Mesenchymal stem cell (in vitro differentiated cells and primary cell): ENCODE results near the gene ABTB2.

Experiments used
- DNase-seq: peaks from one replicate; pipeline ENCODE4 v3.0.0-alpha.2; 2013
- H2AFZ ChIP-seq: one replicate; pipeline ENCODE4 v1.6.1; 2013; ENCODE audit warnings: low read depth, mild to moderate bottlenecking, control low read depth, inconsistent platforms, low read length, moderate library complexity
- H2AK5ac ChIP-seq: 2 replicates; pipeline ENCODE4 v1.6.1; 2013; ENCODE audit warnings: low read length, moderate library complexity, mild to moderate bottlenecking, inconsistent platforms; ENCODE audit not compliant: severe bottlenecking
- H2BK120ac ChIP-seq: one replicate; pipeline ENCODE4 v1.6.1; 2013; ENCODE audit warnings: low read depth, mild to moderate bottlenecking, inconsistent platforms, low read length, moderate library complexity
- H2BK12ac ChIP-seq, 2 experiments: one replicate each; pipeline ENCODE4 v1.6.1; 2013; ENCODE audit warnings: inconsistent platforms in 2 of 2, low read length in 2 of 2, mild to moderate bottlenecking in 2 of 2, moderate library complexity in 2 of 2, control low read depth in 1 of 2
- H2BK15ac ChIP-seq: one replicate; pipeline ENCODE4 v1.6.1; 2013; ENCODE audit warnings: mild to moderate bottlenecking, low read depth, inconsistent platforms; ENCODE audit not compliant: poor library complexity, severe bottlenecking
- H2BK5ac ChIP-seq: 2 replicates; pipeline ENCODE4 v1.6.1; 2013; ENCODE audit warnings: low read depth, mild to moderate bottlenecking, low read length, control low read depth, inconsistent platforms; ENCODE audit not compliant: poor library complexity, severe bottlenecking
- H3K14ac ChIP-seq, 2 experiments: one replicate each; pipeline ENCODE4 v1.6.1; 2013; ENCODE audit warnings: inconsistent platforms in 2 of 2, low read length in 2 of 2, control low read depth in 1 of 2, mild to moderate bottlenecking in 1 of 2, moderate library complexity in 1 of 2
- H3K18ac ChIP-seq, 2 experiments: one replicate each; pipeline ENCODE4 v1.6.1; 2013; ENCODE audit warnings: inconsistent platforms in 2 of 2, low read length in 2 of 2, control low read depth in 1 of 2, low read depth in 1 of 2, mild to moderate bottlenecking in 1 of 2
- H3K23ac ChIP-seq, 2 experiments: one replicate each; pipeline ENCODE4 v1.6.1; 2013; ENCODE audit warnings: inconsistent platforms in 2 of 2, low read length in 2 of 2, mild to moderate bottlenecking in 2 of 2, moderate library complexity in 2 of 2, control low read depth in 1 of 2
- H3K27ac ChIP-seq: 2 replicates; pipeline ENCODE4 v1.5.1; 2013; ENCODE audit warnings: mild to moderate bottlenecking, moderate library complexity, low read length, control low read depth, inconsistent platforms; ENCODE audit not compliant: poor library complexity, severe bottlenecking
- H3K27me3 ChIP-seq, 2 experiments: 2 replicates each; pipeline versions ENCODE4 v1.6.1 to v1.7.0; 2013; ENCODE audit warnings: low read length in 2 of 2, mild to moderate bottlenecking in 2 of 2, moderate library complexity in 2 of 2, control low read depth in 1 of 2, inconsistent platforms in 1 of 2; ENCODE audit not compliant: control insufficient read depth in 1 of 2, insufficient read depth in 1 of 2
- H3K36me3 ChIP-seq, 2 experiments: 2 replicates each; pipeline versions ENCODE4 v1.6.1 to v1.7.0; 2013; ENCODE audit warnings: low read length in 2 of 2, control low read depth in 1 of 2, inconsistent platforms in 1 of 2, low read depth in 1 of 2, mild to moderate bottlenecking in 1 of 2; ENCODE audit not compliant: insufficient read depth in 2 of 2, control insufficient read depth in 1 of 2
- H3K4ac ChIP-seq, 2 experiments: one replicate each; pipeline ENCODE4 v1.6.1; 2013; ENCODE audit warnings: inconsistent platforms in 2 of 2, low read length in 2 of 2, mild to moderate bottlenecking in 2 of 2, moderate library complexity in 2 of 2, control low read depth in 1 of 2, low read depth in 1 of 2
- H3K4me1 ChIP-seq: 2 replicates; pipeline ENCODE4 v1.6.1; 2013; ENCODE audit warnings: low read depth, low read length, control low read depth; ENCODE audit not compliant: control insufficient read depth, insufficient read depth
- H3K4me2 ChIP-seq: 2 replicates; pipeline ENCODE4 v1.6.1; 2013; ENCODE audit warnings: low read length, mild to moderate bottlenecking, inconsistent platforms; ENCODE audit not compliant: poor library complexity, severe bottlenecking
- H3K4me3 ChIP-seq, 2 experiments: 2 replicates each; pipeline versions ENCODE4 v1.5.1 to v1.7.0; 2013; ENCODE audit warnings: low read length in 2 of 2, mild to moderate bottlenecking in 2 of 2, control low read depth in 1 of 2, low read depth in 1 of 2; ENCODE audit not compliant: insufficient read depth in 1 of 2
- H3K79me1 ChIP-seq: replicated peaks from 2 replicates; pipeline ENCODE4 v1.6.1; 2013; ENCODE audit warnings: mild to moderate bottlenecking, control low read depth, low read length, inconsistent platforms; ENCODE audit not compliant: poor library complexity, severe bottlenecking
- H3K9ac ChIP-seq: 2 replicates; pipeline ENCODE4 v1.7.0; 2013; ENCODE audit warnings: mild to moderate bottlenecking, low read length, moderate library complexity
- H3K9me3 ChIP-seq: 2 replicates; pipeline ENCODE4 v1.7.0; 2013; ENCODE audit warnings: mild to moderate bottlenecking, low read length; ENCODE audit not compliant: control insufficient read depth
- H4K8ac ChIP-seq: one replicate; pipeline ENCODE4 v1.6.1; 2013; ENCODE audit warnings: inconsistent platforms, mild to moderate bottlenecking, low read length, moderate library complexity
- H4K91ac ChIP-seq: one replicate; pipeline ENCODE4 v1.6.1; 2013; ENCODE audit warnings: mild to moderate bottlenecking, low read length, inconsistent platforms
- WGBS: methylation state at CpG from one replicate; pipeline ENCODE4 v1.1.7; 2013; ENCODE audit warnings: mixed read lengths; 5-methylcytosine and 5-hydroxymethylcytosine counted together

The ABTB2 gene

GRCh38 chr11:34147581-34147980 lies 210.2 kb downstream of the ABTB2 start:
- H3K4me2 ChIP-seq = no peak overlapping the region
- no peak overlapping the region for H2BK12ac ChIP-seq
- H2AFZ ChIP-seq = no peak overlapping the region
- H4K91ac ChIP-seq = no peak overlapping the region
- H2BK5ac ChIP-seq = no peak overlapping the region
- H2AK5ac ChIP-seq = no peak overlapping the region
- H2BK15ac ChIP-seq = no peak overlapping the region
- H3K36me3 ChIP-seq = peaks cover 86 to 88% of the 10 kb centered on the region in 2 experiments
- WGBS = 97% methylated on average over 8 of the region's 8 CpGs
- no peak overlapping the region for H3K27ac ChIP-seq
- DNase-seq = no peak
- no peak overlapping the region for H3K4ac ChIP-seq
- H3K79me1 ChIP-seq = peaks cover 27% of the 10 kb centered on the region
- no peak overlapping the region for H4K8ac ChIP-seq
- no peaks in the 10 kb centered on the region for H3K9me3 ChIP-seq
- H3K4me1 ChIP-seq = no peaks in the 10 kb centered on the region
- no peak overlapping the region for H3K18ac ChIP-seq
- no peak overlapping the region for H3K9ac ChIP-seq
- no peak overlapping the region for H3K23ac ChIP-seq
- H3K14ac ChIP-seq = no peak overlapping the region
- H3K4me3 ChIP-seq = no peak overlapping the region
- no peaks in the 10 kb centered on the region for H3K27me3 ChIP-seq
- H2BK120ac ChIP-seq = no peak overlapping the region

DNA sequence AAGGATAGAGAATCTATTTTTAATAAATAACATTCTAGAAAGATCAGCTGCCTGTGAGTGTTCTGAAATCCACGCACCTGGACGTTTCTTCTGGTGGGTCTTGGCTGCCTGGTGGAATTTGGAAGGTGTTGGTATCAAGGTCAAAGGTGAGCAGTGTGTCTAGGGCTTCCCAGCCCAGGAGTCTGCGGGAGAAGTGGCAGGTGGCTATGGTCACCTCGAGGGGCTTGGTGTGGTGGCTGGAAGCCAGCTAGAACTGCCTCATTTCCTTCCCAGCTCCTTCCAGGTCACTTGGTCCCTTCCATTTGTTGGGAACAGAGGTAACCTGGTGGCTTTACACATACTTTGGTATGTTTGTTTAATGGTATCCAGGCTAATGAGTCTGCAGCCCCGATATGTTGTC lies 210.9 kb downstream of the ABTB2 start:
- no peak overlapping the region for H4K8ac ChIP-seq
- no peaks in the 10 kb centered on the region for H3K27me3 ChIP-seq
- H3K23ac ChIP-seq = no peak overlapping the region
- no peak overlapping the region for H2AFZ ChIP-seq
- peaks cover 24% of the 10 kb centered on the region for H3K79me1 ChIP-seq
- H2BK12ac ChIP-seq = no peak overlapping the region
- no peaks in the 10 kb centered on the region for H3K4me1 ChIP-seq
- no peaks in the 10 kb centered on the region for H3K9me3 ChIP-seq
- no peak overlapping the region for H2BK120ac ChIP-seq
- H3K9ac ChIP-seq = no peak overlapping the region
- H2BK5ac ChIP-seq = no peak overlapping the region
- no peak overlapping the region for H3K4ac ChIP-seq
- no peak overlapping the region for H4K91ac ChIP-seq
- no peak overlapping the region for H3K18ac ChIP-seq
- H3K27ac ChIP-seq = no peak overlapping the region
- DNase-seq = no peak
- no peak overlapping the region for H3K4me3 ChIP-seq
- no peak overlapping the region for H2BK15ac ChIP-seq
- H3K14ac ChIP-seq = no peak overlapping the region
- H3K36me3 ChIP-seq = peaks cover 84 to 88% of the 10 kb centered on the region in 2 experiments
- no peak overlapping the region for H2AK5ac ChIP-seq
- 98% methylated on average over 3 of the region's 5 CpGs for WGBS
- H3K4me2 ChIP-seq = no peak overlapping the region

DNA sequence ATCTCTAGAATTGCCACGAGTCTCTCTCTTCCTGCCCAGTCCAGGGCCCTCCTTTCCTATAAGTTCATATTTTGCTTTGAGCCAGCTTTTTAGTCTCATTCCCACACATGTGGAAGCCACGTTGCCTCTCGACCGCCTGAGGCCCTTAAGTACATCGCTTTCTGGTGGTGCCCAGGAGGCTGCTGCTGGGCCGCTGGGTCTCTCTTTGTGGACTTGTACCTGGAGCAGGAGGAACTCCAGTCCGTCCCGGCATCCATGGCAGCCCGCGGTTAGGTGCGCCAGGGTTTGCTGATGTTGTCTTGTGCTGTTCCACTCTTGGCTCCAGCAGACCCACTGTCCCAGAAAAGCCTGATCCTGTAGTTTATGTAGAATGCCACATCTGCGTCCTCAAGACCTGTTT lies 211.4 kb downstream of the ABTB2 start:
- H3K9ac ChIP-seq = no peak overlapping the region
- H3K36me3 ChIP-seq = peaks cover 84 to 91% of the 10 kb centered on the region in 2 experiments
- no peaks in the 10 kb centered on the region for H3K27me3 ChIP-seq
- DNase-seq = no peak
- no peak overlapping the region for H4K8ac ChIP-seq
- no peak overlapping the region for H3K27ac ChIP-seq
- H2BK5ac ChIP-seq = no peak overlapping the region
- no peaks in the 10 kb centered on the region for H3K9me3 ChIP-seq
- WGBS = 98% methylated on average over 11 of the region's 12 CpGs
- no peak overlapping the region for H3K4me2 ChIP-seq
- no peak overlapping the region for H4K91ac ChIP-seq
- H3K23ac ChIP-seq = no peak overlapping the region
- no peaks in the 10 kb centered on the region for H3K4me1 ChIP-seq
- no peak overlapping the region for H2AFZ ChIP-seq
- no peak overlapping the region for H2BK15ac ChIP-seq
- H2BK120ac ChIP-seq = no peak overlapping the region
- H3K14ac ChIP-seq = no peak overlapping the region
- H3K79me1 ChIP-seq = peaks cover 21% of the 10 kb centered on the region
- no peak overlapping the region for H2AK5ac ChIP-seq
- H3K4me3 ChIP-seq = no peak overlapping the region
- H2BK12ac ChIP-seq = no peak overlapping the region
- H3K4ac ChIP-seq = no peak overlapping the region
- no peak overlapping the region for H3K18ac ChIP-seq

DNA sequence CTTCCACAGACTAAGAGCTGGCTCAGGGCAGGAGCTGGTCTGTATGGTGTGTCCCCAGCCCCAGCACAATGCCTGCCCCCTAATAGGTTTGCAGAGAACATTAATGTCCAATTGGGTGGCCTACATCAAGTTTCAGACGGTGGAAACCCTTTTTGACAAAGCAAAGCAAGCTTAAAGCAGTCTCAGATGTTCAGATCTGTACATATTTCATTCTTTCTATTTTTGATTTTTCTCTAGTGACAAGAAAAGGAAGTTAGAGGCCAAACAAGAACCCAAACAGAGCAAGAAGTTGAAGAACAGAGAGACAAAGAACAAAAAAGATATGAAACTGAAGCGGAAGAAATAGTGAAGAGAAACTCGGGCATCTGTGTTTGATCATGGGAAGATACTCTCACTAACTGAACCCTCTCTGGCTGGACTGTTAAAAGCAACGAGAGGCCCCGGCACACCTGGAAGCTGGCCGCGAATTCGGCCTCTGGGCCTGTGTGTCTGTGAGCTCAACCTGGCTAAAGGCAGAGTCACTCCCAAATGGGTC lies 211.9 kb downstream of the ABTB2 start:
- Histone ChIP-seq H3K27ac (no peak overlapping the region), H3K79me1 (peaks cover 18% of the 10 kb centered on the region), H3K4me2 (no peak overlapping the region), H4K91ac (no peak overlapping the region), H3K36me3 (peaks cover 84 to 92% of the 10 kb centered on the region in 2 experiments), H3K9me3 (no peaks in the 10 kb centered on the region), H3K14ac (no peak overlapping the region), H2AK5ac (no peak overlapping the region), H2BK120ac (no peak overlapping the region), H2AFZ (no peak overlapping the region), H2BK12ac (no peak overlapping the region), H3K4ac (no peak overlapping the region), H2BK15ac (no peak overlapping the region), H3K9ac (no peak overlapping the region), H3K4me3 (no peak overlapping the region), H3K23ac (no peak overlapping the region), H2BK5ac (no peak overlapping the region), H3K18ac (no peak overlapping the region), H3K27me3 (no peaks in the 10 kb centered on the region), H4K8ac (no peak overlapping the region), H3K4me1 (no peaks in the 10 kb centered on the region)
- DNase-seq = no peak
- 96% methylated on average over 7 of the region's 8 CpGs for WGBS
